SJSA1 (cell line): ENCODE results near the gene ATF1. TPM values are rescaled to one million over a fixed set of nuclear protein-coding genes. Genes with fewer than 3 reads are reported as not detected.

Experiments
- total RNA-seq: library from RNA; depleted of rRNA; stranded (reverse); fragments of >200 nt; shearing (Covaris generic); gene quantifications from 2 replicates; pipeline ENCODE4 v1.2.3, GENCODE V29; 2014; rRNA removed

Gene ATF1
- total RNA-seq, 1 experiment from 2014 or later = 36.9 TPM

Other genes with a start within 250 kb of the ATF1 start
- gene TMPRSS12, start 78.8 kb downstream of the ATF1 start, total RNA-seq = not detected in 2 replicates
- gene HIGD1C, start 188.4 kb downstream of the ATF1 start, total RNA-seq = not detected in 2 replicates